SU-DHL-6 (cell line): ENCODE results near the gene FAM227B.

ENCODE experiments used
- H2AFZ ChIP-seq: fragments of 200-600 bp; sonication (generic); 2 replicates; pipeline ENCODE4 v1.6.1; 2014; ENCODE audit warnings: low read depth, mild to moderate bottlenecking, moderate library complexity, mixed read lengths, antibody characterized with exemption, low read length; ENCODE audit not compliant: severe bottlenecking
- H3F3A ChIP-seq: fragments of 200-600 bp; shearing (Covaris generic); 2 replicates; pipeline ENCODE4 v1.6.0; 2016; ENCODE audit warnings: antibody characterized with exemption, mild to moderate bottlenecking; ENCODE audit not compliant: insufficient read depth
- H3K27ac ChIP-seq: fragments of 200-600 bp; sonication (generic); 2 replicates; pipeline ENCODE4 v1.5.1; 2016; ENCODE audit warnings: low read depth, mild to moderate bottlenecking, low read length, moderate library complexity, mixed read lengths
- H3K27me3 ChIP-seq: fragments of 200-600 bp; sonication (generic), shearing (Covaris generic); 2 replicates; pipeline ENCODE4 v1.6.0; 2014; ENCODE audit warnings: mild to moderate bottlenecking, low read length
- H3K36me3 ChIP-seq: fragments of 200-600 bp; sonication (generic); 2 replicates; pipeline ENCODE4 v1.6.1; 2014; ENCODE audit warnings: mild to moderate bottlenecking, low read length, mixed read lengths
- H3K4me2 ChIP-seq: fragments of 300-600, 200-600 bp; shearing (Covaris generic), sonication (generic); 2 replicates; pipeline ENCODE4 v1.6.0; 2014; ENCODE audit warnings: low read length, low read depth, mild to moderate bottlenecking; ENCODE audit not compliant: poor library complexity, severe bottlenecking
- H3K4me3 ChIP-seq: fragments of 200-600 bp; sonication (generic); 2 replicates; pipeline ENCODE4 v1.5.1; 2014; ENCODE audit warnings: antibody characterized with exemption, low read length, mild to moderate bottlenecking, mixed read lengths; ENCODE audit not compliant: insufficient read depth, poor library complexity, severe bottlenecking
- H3K79me2 ChIP-seq: fragments of 200-600 bp; sonication (generic); 2 replicates; pipeline ENCODE4 v1.6.1; 2014; ENCODE audit warnings: mild to moderate bottlenecking, low read length, moderate library complexity; ENCODE audit not compliant: insufficient read depth
- H3K9ac ChIP-seq: fragments of 200-600 bp; sonication (generic); 2 replicates; pipeline ENCODE4 v1.7.0; 2014; ENCODE audit warnings: mild to moderate bottlenecking, low read length
- H3K9me2 ChIP-seq: fragments of 200-600 bp; sonication (generic); replicated peaks from 2 replicates; pipeline ENCODE4 v1.6.1; 2014; ENCODE audit warnings: low read length; ENCODE audit not compliant: insufficient read depth
- H3K9me3 ChIP-seq: fragments of 200-600 bp; sonication (generic); 2 replicates; pipeline ENCODE4 v1.6.1; 2014; ENCODE audit warnings: low read length, mixed read lengths; ENCODE audit not compliant: insufficient read depth
- H4K20me1 ChIP-seq: fragments of 200-600 bp; sonication (generic); 2 replicates; pipeline ENCODE4 v1.6.1; 2014; ENCODE audit warnings: low read depth, mild to moderate bottlenecking, antibody characterized with exemption, low read length, moderate library complexity, mixed read lengths
- EZH2phosphoT487 ChIP-seq: fragments of 200-600 bp; sonication (generic), shearing (Covaris generic); conservative IDR thresholded peaks from 2 replicates; pipeline ENCODE4 v1.6.1; 2018; ENCODE audit warnings: mild to moderate bottlenecking, antibody characterized with exemption, low read length, moderate library complexity, mixed read lengths
- TF ChIP-seq, protein P1 (sequence below): fragments of 200-600 bp; sonication (generic); IDR thresholded peaks from one replicate; pipeline ENCODE4 v1.5.1; 2017; ENCODE audit warnings: antibody characterized with exemption, mild to moderate bottlenecking, low read length, moderate library complexity; ENCODE audit not compliant: insufficient read depth, poor library complexity, severe bottlenecking

FAM227B gene

GRCh38 chr15:49339656-49340055 lies 281.0 kb downstream of the FAM227B start:
- no peaks in the 10 kb centered on the region for H3K79me2 ChIP-seq
- TF ChIP-seq, protein P1, sequence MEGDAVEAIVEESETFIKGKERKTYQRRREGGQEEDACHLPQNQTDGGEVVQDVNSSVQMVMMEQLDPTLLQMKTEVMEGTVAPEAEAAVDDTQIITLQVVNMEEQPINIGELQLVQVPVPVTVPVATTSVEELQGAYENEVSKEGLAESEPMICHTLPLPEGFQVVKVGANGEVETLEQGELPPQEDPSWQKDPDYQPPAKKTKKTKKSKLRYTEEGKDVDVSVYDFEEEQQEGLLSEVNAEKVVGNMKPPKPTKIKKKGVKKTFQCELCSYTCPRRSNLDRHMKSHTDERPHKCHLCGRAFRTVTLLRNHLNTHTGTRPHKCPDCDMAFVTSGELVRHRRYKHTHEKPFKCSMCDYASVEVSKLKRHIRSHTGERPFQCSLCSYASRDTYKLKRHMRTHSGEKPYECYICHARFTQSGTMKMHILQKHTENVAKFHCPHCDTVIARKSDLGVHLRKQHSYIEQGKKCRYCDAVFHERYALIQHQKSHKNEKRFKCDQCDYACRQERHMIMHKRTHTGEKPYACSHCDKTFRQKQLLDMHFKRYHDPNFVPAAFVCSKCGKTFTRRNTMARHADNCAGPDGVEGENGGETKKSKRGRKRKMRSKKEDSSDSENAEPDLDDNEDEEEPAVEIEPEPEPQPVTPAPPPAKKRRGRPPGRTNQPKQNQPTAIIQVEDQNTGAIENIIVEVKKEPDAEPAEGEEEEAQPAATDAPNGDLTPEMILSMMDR: no peak
- TF ChIP-seq EZH2phosphoT487: no peak
- H3F3A ChIP-seq: no peaks in the 10 kb centered on the region
- no peak overlapping the region for H3K27ac ChIP-seq
- H3K9me2 ChIP-seq: no peaks in the 10 kb centered on the region
- H3K4me2 ChIP-seq: no peak overlapping the region
- H3K36me3 ChIP-seq: no peaks in the 10 kb centered on the region
- no peak overlapping the region for H3K9ac ChIP-seq
- H3K9me3 ChIP-seq: no peaks in the 10 kb centered on the region
- no peak overlapping the region for H2AFZ ChIP-seq
- H3K4me3 ChIP-seq: no peak overlapping the region
- H3K27me3 ChIP-seq: no peaks in the 10 kb centered on the region
- no peaks in the 10 kb centered on the region for H4K20me1 ChIP-seq

DNA sequence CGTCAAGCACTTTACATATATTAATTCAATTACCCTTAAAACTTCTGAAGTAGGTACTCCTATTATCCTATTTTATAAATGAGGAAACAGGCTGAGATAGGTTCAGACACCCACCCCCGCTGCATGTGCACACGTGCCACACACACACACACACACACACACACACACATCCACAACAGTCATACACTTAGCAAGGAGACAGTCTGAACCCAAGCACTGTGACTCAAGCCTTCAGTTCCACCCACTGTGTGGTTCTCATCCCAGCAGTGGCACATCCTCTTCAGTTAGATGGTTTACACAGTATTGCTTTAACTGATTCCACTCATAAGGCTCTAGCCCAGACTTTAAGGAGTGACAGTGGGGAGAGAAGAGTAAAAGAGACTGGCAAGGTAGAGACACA lies 288.7 kb downstream of the FAM227B start:
- no peak overlapping the region for H2AFZ ChIP-seq
- H3K36me3 ChIP-seq: no peaks in the 10 kb centered on the region
- no peaks in the 10 kb centered on the region for H3K9me2 ChIP-seq
- no peak overlapping the region for H3K4me3 ChIP-seq
- no peaks in the 10 kb centered on the region for H3K79me2 ChIP-seq
- no peak overlapping the region for H3K4me2 ChIP-seq
- H3K9me3 ChIP-seq: no peaks in the 10 kb centered on the region
- no peaks in the 10 kb centered on the region for H3F3A ChIP-seq
- H4K20me1 ChIP-seq: no peaks in the 10 kb centered on the region
- no peak overlapping the region for H3K27ac ChIP-seq
- TF ChIP-seq EZH2phosphoT487: no peak
- TF ChIP-seq, protein P1: no peak
- H3K9ac ChIP-seq: no peak overlapping the region
- no peaks in the 10 kb centered on the region for H3K27me3 ChIP-seq

- H3K79me2 ChIP-seq: no peaks in the 10 kb centered on the region
- no peaks in the 10 kb centered on the region for H3K36me3 ChIP-seq
- H3K4me2 ChIP-seq: no peak overlapping the region
- H4K20me1 ChIP-seq: no peaks in the 10 kb centered on the region
- H3K9me3 ChIP-seq: no peaks in the 10 kb centered on the region
- no peak overlapping the region for H3K4me3 ChIP-seq
- no peaks in the 10 kb centered on the region for H3K9me2 ChIP-seq
- TF ChIP-seq EZH2phosphoT487: no peak
- TF ChIP-seq, protein P1: no peak
- no peak overlapping the region for H2AFZ ChIP-seq
- H3K9ac ChIP-seq: no peak overlapping the region
- H3F3A ChIP-seq: no peaks in the 10 kb centered on the region
- H3K27ac ChIP-seq: no peak overlapping the region
- no peaks in the 10 kb centered on the region for H3K27me3 ChIP-seq
Measured at GRCh38 chr15:49331442-49331841, 289.2 kb downstream of the FAM227B start.

DNA sequence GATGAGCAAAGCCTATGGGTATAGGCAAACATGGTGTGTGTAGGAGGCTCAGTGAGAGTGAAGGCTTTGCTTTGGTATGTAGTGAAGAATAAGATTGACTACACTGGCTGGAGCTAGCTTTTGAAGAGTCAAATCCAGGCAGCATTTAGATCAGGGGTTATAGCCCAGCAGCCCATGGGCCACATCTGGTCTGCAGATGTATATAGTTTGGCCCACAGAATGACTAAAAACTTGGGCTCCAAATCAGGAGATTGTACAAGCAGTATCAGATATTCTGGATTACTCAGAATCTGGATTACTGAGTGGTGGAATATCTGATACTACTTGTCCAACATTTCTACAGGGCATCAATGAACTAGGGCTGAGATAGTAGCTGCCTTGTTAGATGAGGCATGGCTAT lies 290.5 kb downstream of the FAM227B start:
- no peak overlapping the region for H3K9ac ChIP-seq
- TF ChIP-seq, protein P1: no peak
- no peak for TF ChIP-seq EZH2phosphoT487
- no peak overlapping the region for H3K4me3 ChIP-seq

More for the DNA sequence above, 290.5 kb downstream of the FAM227B start:
- no peaks in the 10 kb centered on the region for H3F3A ChIP-seq
- H3K9me3 ChIP-seq: no peaks in the 10 kb centered on the region
- H3K27ac ChIP-seq: no peak overlapping the region
- no peaks in the 10 kb centered on the region for H4K20me1 ChIP-seq
- no peaks in the 10 kb centered on the region for H3K36me3 ChIP-seq
- H2AFZ ChIP-seq: no peak overlapping the region
- H3K4me2 ChIP-seq: no peak overlapping the region
- H3K9me2 ChIP-seq: no peaks in the 10 kb centered on the region
- no peaks in the 10 kb centered on the region for H3K79me2 ChIP-seq
- no peaks in the 10 kb centered on the region for H3K27me3 ChIP-seq
